ENCODE results near the gene TBX6. TPM values are rescaled to one million over a fixed set of nuclear protein-coding genes. Genes with fewer than 3 reads are reported as not detected.
"Not testable (repeated sequence)": the region's sequence is repeated elsewhere in the genome, so short reads cannot be mapped to it uniquely, and the experiment has no call there.

Gene TBX6
- total RNA-seq, 1 experiment from 2014 or later: 1.4 TPM

GRCh38 chr16:30046178-30046577, 45.5 kb downstream of the TBX6 start:
- no TSS peak for BruUV-seq (replicated peaks)
- peaks cover 8 to 18% of the 10 kb centered on the region in 2 experiments; a peak in 3 of 4 replicates for H3K4me1 ChIP-seq (ENCODE audit: control insufficient read depth in 1 of 2, insufficient read depth in 2 of 2, low read length in 2 of 2)
- ATAC-seq (peak; percentile 37; the same call in 1 of the 2 replicates), DNase-seq (ENCODE audit: low read depth, low spot score) (no peak)
- no peak overlapping the region for H3K9ac ChIP-seq (ENCODE audit: low read length)
- intact Hi-C loops (cut with micrococcal nuclease): no loop called here
- no peaks in the 10 kb centered on the region for H3K9me2 ChIP-seq (ENCODE audit: insufficient read depth)
- H3K36me3 ChIP-seq (ENCODE audit: control insufficient read depth in 1 of 2, insufficient read depth in 2 of 2, low read length in 2 of 2): no peaks in the 10 kb centered on the region
- peak overlapping the region; percentile 35; the same call in 1 of the 2 replicates for H3K4me2 ChIP-seq (ENCODE audit: low read length)
- H4K20me1 ChIP-seq (ENCODE audit: insufficient read depth): no peaks in the 10 kb centered on the region
- H3K27ac ChIP-seq (ENCODE audit: low read depth, low read length): no peak overlapping the region
- H3K9me3 ChIP-seq (ENCODE audit: control insufficient read depth in 1 of 2, insufficient read depth in 1 of 2, low read depth in 1 of 2, low read length in 2 of 2): no peaks in the 10 kb centered on the region
- no peak overlapping the region for H3K4me3 ChIP-seq (replicated peaks in 1 of 2; ENCODE audit: low read depth in 1 of 2, low read length in 2 of 2)
- H3K27me3 ChIP-seq (ENCODE audit: insufficient read depth, low read length): no peaks in the 10 kb centered on the region
- TF ChIP-seq CTCF (IDR thresholded peaks at IDR 0.05 in 2 of 3, conservative IDR thresholded peaks at IDR 0.05 in 1 of 3; ENCODE audit: borderline replicate concordance in 1 of 3, insufficient read depth in 1 of 3, low read depth in 2 of 3, low read length in 2 of 3): no peak
- H3K79me2 ChIP-seq (ENCODE audit: insufficient read depth, low read length): no peaks in the 10 kb centered on the region
- H2AFZ ChIP-seq (ENCODE audit: low read depth, low read length, poor library complexity, severe bottlenecking): no peak overlapping the region
- CTCF ChIA-PET: no interaction called here
- RAD21 ChIA-PET (ENCODE audit: low non-redundant PET in 1 of 2, low total read pairs in 2 of 2, uncharacterized antibody in 2 of 2, unreplicated experiment in 2 of 2): no interaction called here
- POLR2A ChIA-PET: no interaction called here

GRCh38 chr16:30041841-30042240, 49.9 kb downstream of the TBX6 start:
- Histone ChIP-seq H3K4me1 (ENCODE audit: control insufficient read depth in 1 of 2, insufficient read depth in 2 of 2, low read length in 2 of 2) (peaks cover 5 to 13% of the 10 kb centered on the region in 2 experiments; a peak in 3 of 4 replicates), H3K9ac (ENCODE audit: low read length) (no peak overlapping the region), H4K20me1 (ENCODE audit: insufficient read depth) (no peaks in the 10 kb centered on the region), H3K27me3 (ENCODE audit: insufficient read depth, low read length) (no peaks in the 10 kb centered on the region), H3K9me2 (ENCODE audit: insufficient read depth) (no peaks in the 10 kb centered on the region), H2AFZ (ENCODE audit: low read depth, low read length, poor library complexity, severe bottlenecking) (no peak overlapping the region), H3K36me3 (ENCODE audit: control insufficient read depth in 1 of 2, insufficient read depth in 2 of 2, low read length in 2 of 2) (no peaks in the 10 kb centered on the region), H3K27ac (ENCODE audit: low read depth, low read length) (no peak overlapping the region), H3K9me3 (ENCODE audit: control insufficient read depth in 1 of 2, insufficient read depth in 1 of 2, low read depth in 1 of 2, low read length in 2 of 2) (no peaks in the 10 kb centered on the region), H3K79me2 (ENCODE audit: insufficient read depth, low read length) (no peaks in the 10 kb centered on the region), H3K4me2 (ENCODE audit: low read length) (no peak overlapping the region), H3K4me3 (replicated peaks in 1 of 2; ENCODE audit: low read depth in 1 of 2, low read length in 2 of 2) (no peak overlapping the region)
- intact Hi-C loops (cut with micrococcal nuclease): no loop called here
- ATAC-seq (peak; percentile 60; the same call in 1 of the 2 replicates), DNase-seq (ENCODE audit: low read depth, low spot score) (no peak)
- BruUV-seq (replicated peaks): no TSS peak
- CTCF ChIA-PET: interaction anchor here (0.9 to 2.7 kb wide), 3 partner anchors 10 to 51 kb away, joined by 3 to 13 read pairs (median 4); no protein-coding TSS in a partner anchor
- no peak for TF ChIP-seq SP1 (IDR thresholded peaks at IDR 0.05; ENCODE audit: low read depth)
- peak; percentile 54 to 81 (median 58); a peak in 4 of 6 replicates for TF ChIP-seq CTCF (IDR thresholded peaks at IDR 0.05 in 2 of 3, conservative IDR thresholded peaks at IDR 0.05 in 1 of 3; ENCODE audit: borderline replicate concordance in 1 of 3, insufficient read depth in 1 of 3, low read depth in 2 of 3, low read length in 2 of 3)
- TF ChIP-seq FOSL1 (IDR thresholded peaks at IDR 0.05; ENCODE audit: low read depth): no peak
- TF ChIP-seq RAD21 (IDR thresholded peaks at IDR 0.05; ENCODE audit: low read depth): peak; percentile 67
- RAD21 ChIA-PET (ENCODE audit: low non-redundant PET in 1 of 2, low total read pairs in 2 of 2, uncharacterized antibody in 2 of 2, unreplicated experiment in 2 of 2): no interaction called here
- POLR2A ChIA-PET: no interaction called here

GRCh38 chr16:30040690-30041089, 51.0 kb downstream of the TBX6 start:
- CTCF ChIA-PET: interaction anchor here (0.8 to 2.7 kb wide), 3 partner anchors 9 to 52 kb away, joined by 3 to 13 read pairs (median 3); no protein-coding TSS in a partner anchor
- POLR2A ChIA-PET; BruUV-seq (replicated peaks): not testable (repeated sequence)

More at GRCh38 chr16:30040690-30041089, 51.0 kb downstream of the TBX6 start:
- H3K4me2 ChIP-seq (ENCODE audit: low read length); H3K27me3 ChIP-seq (ENCODE audit: insufficient read depth, low read length); H3K9me2 ChIP-seq (ENCODE audit: insufficient read depth); H4K20me1 ChIP-seq (ENCODE audit: insufficient read depth); H3K36me3 ChIP-seq (ENCODE audit: control insufficient read depth in 1 of 2, insufficient read depth in 2 of 2, low read length in 2 of 2); H3K4me1 ChIP-seq (ENCODE audit: control insufficient read depth in 1 of 2, insufficient read depth in 2 of 2, low read length in 2 of 2); H3K9ac ChIP-seq (ENCODE audit: low read length); DNase-seq (ENCODE audit: low read depth, low spot score); H3K9me3 ChIP-seq (ENCODE audit: control insufficient read depth in 1 of 2, insufficient read depth in 1 of 2, low read depth in 1 of 2, low read length in 2 of 2); H3K27ac ChIP-seq (ENCODE audit: low read depth, low read length); intact Hi-C loops (cut with micrococcal nuclease); H2AFZ ChIP-seq (ENCODE audit: low read depth, low read length, poor library complexity, severe bottlenecking); H3K79me2 ChIP-seq (ENCODE audit: insufficient read depth, low read length); RAD21 ChIA-PET (ENCODE audit: low non-redundant PET in 1 of 2, low total read pairs in 2 of 2, uncharacterized antibody in 2 of 2, unreplicated experiment in 2 of 2); ATAC-seq; H3K4me3 ChIP-seq (replicated peaks in 1 of 2; ENCODE audit: low read depth in 1 of 2, low read length in 2 of 2): not testable (repeated sequence)

All from HCT116 (cell line).